Measurements from ENCODE around the gene MCRIP1.

Gene MCRIP1

DNA sequence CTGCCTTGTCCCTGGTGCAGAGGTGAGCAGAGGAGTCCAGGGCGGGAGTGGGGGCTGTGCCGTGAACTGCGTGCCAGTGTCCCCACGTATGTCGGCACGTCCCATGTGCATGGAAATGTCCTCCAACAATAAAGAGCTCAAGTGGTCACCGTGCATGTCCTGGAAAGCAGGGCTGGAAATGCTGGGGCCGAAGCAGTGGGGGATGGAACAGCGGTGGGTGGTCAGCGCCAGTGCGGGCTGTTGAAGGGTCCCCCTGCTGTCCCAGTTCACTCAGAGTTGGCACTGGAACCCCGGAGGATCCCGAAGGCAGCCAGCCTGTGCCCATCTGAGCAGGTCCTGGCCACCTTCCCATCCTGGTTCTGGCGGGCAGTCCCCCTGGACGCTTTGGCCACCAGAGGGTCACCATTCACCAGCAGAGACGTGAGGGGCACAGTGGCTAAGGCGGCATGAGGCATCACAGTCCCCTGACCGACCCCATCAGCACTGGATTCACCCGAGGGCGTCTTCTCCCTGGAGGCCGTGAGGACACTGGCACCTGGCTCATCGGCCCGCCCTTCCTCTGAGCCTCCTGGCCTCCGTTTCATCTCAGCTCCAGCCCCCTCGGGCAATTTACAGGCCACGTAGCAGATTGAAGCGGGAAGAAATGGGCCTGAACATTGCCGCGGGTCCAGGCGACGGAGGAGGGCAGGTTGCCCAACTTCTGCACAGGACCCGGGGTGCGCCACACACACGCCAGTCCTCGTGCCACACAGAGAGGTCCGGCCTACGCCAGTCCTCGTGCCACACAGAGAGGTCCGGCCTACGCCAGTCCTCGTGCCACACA lies 19.0 kb downstream of the MCRIP1 start:
- no peak for ATAC-seq
- TF ChIP-seq ESRRG (CRISPR knock-in tag; IDR thresholded peaks at IDR 0.05) (no peak), OSR1 (CRISPR knock-in tag; IDR thresholded peaks at IDR 0.05) (no peak), ZFP30 (CRISPR knock-in tag; IDR thresholded peaks at IDR 0.05) (no peak), TOX (CRISPR knock-in tag; IDR thresholded peaks at IDR 0.05; ENCODE audit: borderline replicate concordance) (no peak), RARB (CRISPR knock-in tag; IDR thresholded peaks at IDR 0.05) (no peak), ZNF8 (CRISPR knock-in tag; IDR thresholded peaks at IDR 0.05) (no peak), PPARA (CRISPR knock-in tag; IDR thresholded peaks at IDR 0.05; ENCODE audit: borderline replicate concordance) (no peak), ZNF70 (CRISPR knock-in tag; IDR thresholded peaks at IDR 0.05) (no peak), ZFP3 (CRISPR knock-in tag; IDR thresholded peaks at IDR 0.05) (no peak), TCF4 (CRISPR knock-in tag; IDR thresholded peaks at IDR 0.05; ENCODE audit: borderline replicate concordance) (no peak), ARNTL (CRISPR knock-in tag; IDR thresholded peaks at IDR 0.05; ENCODE audit: borderline replicate concordance, low read depth) (no peak), GLIS3 (CRISPR knock-in tag; IDR thresholded peaks at IDR 0.05) (no peak), CSDC2 (CRISPR knock-in tag; IDR thresholded peaks at IDR 0.05) (no peak), SNAI2 (CRISPR knock-in tag; IDR thresholded peaks at IDR 0.05) (no peak), ZNF565 (CRISPR knock-in tag; conservative IDR thresholded peaks at IDR 0.05; ENCODE audit: low read depth) (no peak)
- TF ChIP-seq, protein P1, sequence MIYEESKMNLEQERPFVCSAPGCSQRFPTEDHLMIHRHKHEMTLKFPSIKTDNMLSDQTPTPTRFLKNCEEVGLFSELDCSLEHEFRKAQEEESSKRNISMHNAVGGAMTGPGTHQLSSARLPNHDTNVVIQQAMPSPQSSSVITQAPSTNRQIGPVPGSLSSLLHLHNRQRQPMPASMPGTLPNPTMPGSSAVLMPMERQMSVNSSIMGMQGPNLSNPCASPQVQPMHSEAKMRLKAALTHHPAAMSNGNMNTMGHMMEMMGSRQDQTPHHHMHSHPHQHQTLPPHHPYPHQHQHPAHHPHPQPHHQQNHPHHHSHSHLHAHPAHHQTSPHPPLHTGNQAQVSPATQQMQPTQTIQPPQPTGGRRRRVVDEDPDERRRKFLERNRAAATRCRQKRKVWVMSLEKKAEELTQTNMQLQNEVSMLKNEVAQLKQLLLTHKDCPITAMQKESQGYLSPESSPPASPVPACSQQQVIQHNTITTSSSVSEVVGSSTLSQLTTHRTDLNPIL (CRISPR knock-in tag; IDR thresholded peaks at IDR 0.05; ENCODE audit: low read depth): no peak
- TF ChIP-seq, protein P2, sequence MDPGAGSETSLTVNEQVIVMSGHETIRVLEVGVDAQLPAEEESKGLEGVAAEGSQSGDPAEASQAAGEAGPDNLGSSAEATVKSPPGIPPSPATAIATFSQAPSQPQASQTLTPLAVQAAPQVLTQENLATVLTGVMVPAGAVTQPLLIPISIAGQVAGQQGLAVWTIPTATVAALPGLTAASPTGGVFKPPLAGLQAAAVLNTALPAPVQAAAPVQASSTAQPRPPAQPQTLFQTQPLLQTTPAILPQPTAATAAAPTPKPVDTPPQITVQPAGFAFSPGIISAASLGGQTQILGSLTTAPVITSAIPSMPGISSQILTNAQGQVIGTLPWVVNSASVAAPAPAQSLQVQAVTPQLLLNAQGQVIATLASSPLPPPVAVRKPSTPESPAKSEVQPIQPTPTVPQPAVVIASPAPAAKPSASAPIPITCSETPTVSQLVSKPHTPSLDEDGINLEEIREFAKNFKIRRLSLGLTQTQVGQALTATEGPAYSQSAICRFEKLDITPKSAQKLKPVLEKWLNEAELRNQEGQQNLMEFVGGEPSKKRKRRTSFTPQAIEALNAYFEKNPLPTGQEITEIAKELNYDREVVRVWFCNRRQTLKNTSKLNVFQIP (CRISPR knock-in tag; IDR thresholded peaks at IDR 0.05; ENCODE audit: borderline replicate concordance, low read depth): no peak
- TF ChIP-seq, protein P3, sequence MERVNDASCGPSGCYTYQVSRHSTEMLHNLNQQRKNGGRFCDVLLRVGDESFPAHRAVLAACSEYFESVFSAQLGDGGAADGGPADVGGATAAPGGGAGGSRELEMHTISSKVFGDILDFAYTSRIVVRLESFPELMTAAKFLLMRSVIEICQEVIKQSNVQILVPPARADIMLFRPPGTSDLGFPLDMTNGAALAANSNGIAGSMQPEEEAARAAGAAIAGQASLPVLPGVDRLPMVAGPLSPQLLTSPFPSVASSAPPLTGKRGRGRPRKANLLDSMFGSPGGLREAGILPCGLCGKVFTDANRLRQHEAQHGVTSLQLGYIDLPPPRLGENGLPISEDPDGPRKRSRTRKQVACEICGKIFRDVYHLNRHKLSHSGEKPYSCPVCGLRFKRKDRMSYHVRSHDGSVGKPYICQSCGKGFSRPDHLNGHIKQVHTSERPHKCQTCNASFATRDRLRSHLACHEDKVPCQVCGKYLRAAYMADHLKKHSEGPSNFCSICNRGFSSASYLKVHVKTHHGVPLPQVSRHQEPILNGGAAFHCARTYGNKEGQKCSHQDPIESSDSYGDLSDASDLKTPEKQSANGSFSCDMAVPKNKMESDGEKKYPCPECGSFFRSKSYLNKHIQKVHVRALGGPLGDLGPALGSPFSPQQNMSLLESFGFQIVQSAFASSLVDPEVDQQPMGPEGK (CRISPR knock-in tag; IDR thresholded peaks at IDR 0.05; ENCODE audit: borderline replicate concordance): no peak
- TF ChIP-seq, protein P4, sequence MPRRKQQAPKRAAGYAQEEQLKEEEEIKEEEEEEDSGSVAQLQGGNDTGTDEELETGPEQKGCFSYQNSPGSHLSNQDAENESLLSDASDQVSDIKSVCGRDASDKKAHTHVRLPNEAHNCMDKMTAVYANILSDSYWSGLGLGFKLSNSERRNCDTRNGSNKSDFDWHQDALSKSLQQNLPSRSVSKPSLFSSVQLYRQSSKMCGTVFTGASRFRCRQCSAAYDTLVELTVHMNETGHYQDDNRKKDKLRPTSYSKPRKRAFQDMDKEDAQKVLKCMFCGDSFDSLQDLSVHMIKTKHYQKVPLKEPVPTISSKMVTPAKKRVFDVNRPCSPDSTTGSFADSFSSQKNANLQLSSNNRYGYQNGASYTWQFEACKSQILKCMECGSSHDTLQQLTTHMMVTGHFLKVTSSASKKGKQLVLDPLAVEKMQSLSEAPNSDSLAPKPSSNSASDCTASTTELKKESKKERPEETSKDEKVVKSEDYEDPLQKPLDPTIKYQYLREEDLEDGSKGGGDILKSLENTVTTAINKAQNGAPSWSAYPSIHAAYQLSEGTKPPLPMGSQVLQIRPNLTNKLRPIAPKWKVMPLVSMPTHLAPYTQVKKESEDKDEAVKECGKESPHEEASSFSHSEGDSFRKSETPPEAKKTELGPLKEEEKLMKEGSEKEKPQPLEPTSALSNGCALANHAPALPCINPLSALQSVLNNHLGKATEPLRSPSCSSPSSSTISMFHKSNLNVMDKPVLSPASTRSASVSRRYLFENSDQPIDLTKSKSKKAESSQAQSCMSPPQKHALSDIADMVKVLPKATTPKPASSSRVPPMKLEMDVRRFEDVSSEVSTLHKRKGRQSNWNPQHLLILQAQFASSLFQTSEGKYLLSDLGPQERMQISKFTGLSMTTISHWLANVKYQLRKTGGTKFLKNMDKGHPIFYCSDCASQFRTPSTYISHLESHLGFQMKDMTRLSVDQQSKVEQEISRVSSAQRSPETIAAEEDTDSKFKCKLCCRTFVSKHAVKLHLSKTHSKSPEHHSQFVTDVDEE (CRISPR knock-in tag; IDR thresholded peaks at IDR 0.05): no peak
- TF ChIP-seq, protein P5, sequence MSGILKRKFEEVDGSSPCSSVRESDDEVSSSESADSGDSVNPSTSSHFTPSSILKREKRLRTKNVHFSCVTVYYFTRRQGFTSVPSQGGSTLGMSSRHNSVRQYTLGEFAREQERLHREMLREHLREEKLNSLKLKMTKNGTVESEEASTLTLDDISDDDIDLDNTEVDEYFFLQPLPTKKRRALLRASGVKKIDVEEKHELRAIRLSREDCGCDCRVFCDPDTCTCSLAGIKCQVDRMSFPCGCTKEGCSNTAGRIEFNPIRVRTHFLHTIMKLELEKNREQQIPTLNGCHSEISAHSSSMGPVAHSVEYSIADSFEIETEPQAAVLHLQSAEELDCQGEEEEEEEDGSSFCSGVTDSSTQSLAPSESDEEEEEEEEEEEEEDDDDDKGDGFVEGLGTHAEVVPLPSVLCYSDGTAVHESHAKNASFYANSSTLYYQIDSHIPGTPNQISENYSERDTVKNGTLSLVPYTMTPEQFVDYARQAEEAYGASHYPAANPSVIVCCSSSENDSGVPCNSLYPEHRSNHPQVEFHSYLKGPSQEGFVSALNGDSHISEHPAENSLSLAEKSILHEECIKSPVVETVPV (CRISPR knock-in tag; IDR thresholded peaks at IDR 0.05): no peak

DNA sequence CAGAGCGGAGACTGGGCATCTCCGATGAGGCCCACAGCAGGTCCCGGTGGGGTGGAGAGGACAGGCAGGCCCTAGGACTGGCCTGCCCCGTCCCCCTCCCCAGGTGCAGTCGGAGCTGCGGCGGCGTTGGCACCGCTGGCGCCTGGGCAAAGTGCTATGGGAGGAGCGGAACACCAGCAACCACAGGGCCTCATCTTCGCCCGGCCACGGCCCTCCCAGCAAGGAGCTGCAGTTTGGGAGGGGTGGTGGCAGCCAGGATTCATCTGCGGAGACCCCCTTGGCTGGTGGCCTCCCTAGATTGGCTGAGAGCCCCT lies 19.8 kb downstream of the MCRIP1 start:
- ATAC-seq: no peak
- TF ChIP-seq ZFP30 (CRISPR knock-in tag; IDR thresholded peaks at IDR 0.05) (no peak), RARB (CRISPR knock-in tag; IDR thresholded peaks at IDR 0.05) (no peak), TCF4 (CRISPR knock-in tag; IDR thresholded peaks at IDR 0.05; ENCODE audit: borderline replicate concordance) (no peak), OSR1 (CRISPR knock-in tag; IDR thresholded peaks at IDR 0.05) (no peak), BACH2 (CRISPR knock-in tag; IDR thresholded peaks at IDR 0.05; ENCODE audit: borderline replicate concordance) (no peak), ZNF8 (CRISPR knock-in tag; IDR thresholded peaks at IDR 0.05) (no peak), ISL1 (CRISPR knock-in tag; IDR thresholded peaks at IDR 0.05) (no peak), PPARA (CRISPR knock-in tag; IDR thresholded peaks at IDR 0.05; ENCODE audit: borderline replicate concordance) (no peak), GLIS3 (CRISPR knock-in tag; IDR thresholded peaks at IDR 0.05) (no peak), ARNTL (CRISPR knock-in tag; IDR thresholded peaks at IDR 0.05; ENCODE audit: borderline replicate concordance, low read depth) (no peak), ZFP3 (CRISPR knock-in tag; IDR thresholded peaks at IDR 0.05) (no peak), SNAI2 (CRISPR knock-in tag; IDR thresholded peaks at IDR 0.05) (no peak), ZC3H10 (CRISPR knock-in tag; IDR thresholded peaks at IDR 0.05) (no peak), CSDC2 (CRISPR knock-in tag; IDR thresholded peaks at IDR 0.05) (no peak)
- TF ChIP-seq, protein P2 (CRISPR knock-in tag; IDR thresholded peaks at IDR 0.05; ENCODE audit: borderline replicate concordance, low read depth): no peak
- TF ChIP-seq, protein P5 (CRISPR knock-in tag; IDR thresholded peaks at IDR 0.05): no peak
- TF ChIP-seq, protein P3 (CRISPR knock-in tag; IDR thresholded peaks at IDR 0.05; ENCODE audit: borderline replicate concordance): no peak
